HG02852 (cell line): ENCODE measurements around the gene GPR180.
A peak's percentile ranks its signal among the peaks of the same experiment; 100 is the strongest.

Experiments
- ATAC-seq: cut with Tn5 transposase; IDR thresholded peaks from one replicate; pipeline ENCODE4 v1.9.1; 2021; ENCODE audit warnings: mild to moderate bottlenecking, moderate library complexity; ENCODE audit not compliant: unreplicated experiment

GPR180 gene

DNA sequence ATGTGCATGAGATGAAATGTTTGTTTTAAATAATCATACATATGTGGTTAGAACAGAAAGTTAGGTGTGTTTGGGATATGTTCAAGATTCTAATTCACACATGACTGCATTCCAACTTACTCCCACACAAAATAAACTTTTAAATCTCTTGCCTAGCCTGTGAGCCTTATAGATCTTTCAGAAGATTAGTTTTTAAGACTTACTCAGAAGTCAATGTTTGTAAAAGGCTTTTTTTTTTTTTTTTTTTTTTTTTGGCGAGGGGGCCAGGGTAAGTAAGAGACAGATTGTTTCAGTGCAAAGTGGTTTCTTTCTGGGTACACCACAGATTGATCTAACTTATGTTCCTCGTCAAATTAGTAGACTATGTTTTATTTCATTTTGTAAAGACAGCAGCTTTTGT, 39.1 kb downstream of the GPR180 start:
- ATAC-seq: no peak

DNA sequence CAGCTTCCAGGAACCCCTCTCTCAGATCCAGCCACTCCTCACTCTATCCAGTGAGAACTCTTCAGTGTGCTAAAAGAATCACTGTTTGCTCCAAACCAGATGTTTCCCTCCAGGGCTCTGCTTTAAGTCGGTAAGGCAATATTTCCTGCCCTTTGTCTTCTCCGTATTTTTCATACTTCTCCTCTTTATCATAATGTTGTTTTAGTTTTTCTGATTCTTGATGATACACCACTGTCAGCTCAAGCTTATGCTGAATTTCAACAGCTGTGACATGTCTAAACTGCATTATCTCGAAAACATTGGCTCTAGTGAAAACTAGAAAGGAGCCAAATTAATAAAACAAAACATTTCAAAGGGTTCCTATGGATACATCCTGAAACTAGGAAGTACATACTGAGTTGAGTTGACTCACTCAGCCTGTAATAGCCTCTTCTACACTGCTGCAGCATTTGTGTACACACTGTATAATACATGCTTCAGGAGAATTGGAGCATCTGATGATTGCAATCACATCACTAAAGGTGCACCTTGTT, 39.8 kb downstream of the GPR180 start:
- ATAC-seq: no peak

DNA sequence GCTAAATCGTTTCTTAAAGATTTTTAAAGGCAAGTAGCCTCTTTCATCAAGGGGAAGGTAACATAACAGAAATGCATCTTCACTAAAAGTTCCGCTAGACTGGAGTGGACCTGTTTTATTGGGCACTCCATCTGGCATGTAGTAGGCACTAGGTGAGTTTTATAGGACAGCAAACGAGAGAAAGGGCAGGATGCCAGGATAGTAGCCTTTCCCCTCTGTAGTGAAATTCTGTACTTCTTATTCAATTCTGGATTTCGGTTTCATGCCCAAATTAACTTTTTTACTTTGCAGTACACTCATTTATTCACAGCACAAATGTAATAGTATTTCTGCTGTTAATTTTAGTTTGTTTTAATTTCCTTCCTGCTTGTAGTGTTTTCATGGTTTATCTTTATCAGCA, 45.2 kb downstream of the GPR180 start:
- peak; percentile 90 for ATAC-seq

DNA sequence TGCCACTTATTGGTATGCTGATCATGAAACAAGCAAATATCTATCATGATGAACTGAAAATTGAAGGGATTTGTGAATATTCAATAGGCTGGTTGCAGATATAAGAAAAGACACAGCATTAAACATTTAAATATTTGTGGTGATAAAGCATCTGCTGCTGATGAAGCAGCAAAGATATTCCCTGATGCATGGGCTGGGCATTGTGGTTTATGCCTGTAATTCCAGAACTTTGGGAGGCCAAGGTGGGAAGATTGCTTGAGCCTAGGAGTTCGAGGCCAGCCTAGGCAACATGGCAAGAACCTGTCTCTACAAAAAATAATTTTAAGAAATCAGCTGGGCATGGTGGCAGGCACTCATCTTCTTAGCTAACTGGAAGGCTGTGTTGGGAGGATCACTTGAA, 54.5 kb downstream of the GPR180 start:
- ATAC-seq: no peak

DNA sequence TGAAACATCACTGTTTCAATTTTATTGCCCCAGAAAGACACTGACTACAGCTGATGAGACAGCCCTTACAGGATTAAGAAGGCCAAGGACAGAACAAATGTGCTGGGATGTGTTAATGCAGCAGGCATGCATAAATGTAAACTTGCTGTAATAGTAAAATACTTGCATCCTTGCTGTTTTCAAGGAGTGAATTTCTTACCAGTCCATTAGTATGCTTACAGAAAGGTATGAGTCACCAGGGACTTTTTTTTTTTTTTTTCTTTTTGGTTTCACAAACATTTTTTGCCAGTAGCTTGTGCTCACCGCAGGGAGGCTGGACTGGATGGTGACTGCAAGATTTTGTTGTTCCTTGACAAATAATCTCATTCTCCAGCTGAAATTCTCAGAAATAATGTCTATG, 55.1 kb downstream of the GPR180 start:
- peak; percentile 95 for ATAC-seq

DNA sequence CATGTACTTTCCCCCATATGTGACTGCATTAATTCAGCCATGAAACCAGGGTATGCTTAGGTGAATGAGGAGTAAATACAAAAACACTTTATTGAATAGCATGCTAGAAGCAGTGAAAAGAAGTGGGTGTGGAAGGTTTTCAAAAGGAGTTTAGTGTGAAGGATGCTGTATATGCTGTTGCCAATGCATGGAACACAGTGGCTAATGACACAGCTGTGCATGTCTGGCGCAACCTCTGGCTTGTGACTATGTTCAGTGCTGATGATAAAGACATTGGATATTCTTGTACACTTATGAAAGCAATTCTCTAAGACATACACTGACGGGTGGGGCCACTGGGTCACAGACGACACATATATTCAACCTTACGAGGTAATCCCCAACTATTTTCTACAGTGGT, 55.5 kb downstream of the GPR180 start:
- peak; percentile 44 for ATAC-seq

DNA sequence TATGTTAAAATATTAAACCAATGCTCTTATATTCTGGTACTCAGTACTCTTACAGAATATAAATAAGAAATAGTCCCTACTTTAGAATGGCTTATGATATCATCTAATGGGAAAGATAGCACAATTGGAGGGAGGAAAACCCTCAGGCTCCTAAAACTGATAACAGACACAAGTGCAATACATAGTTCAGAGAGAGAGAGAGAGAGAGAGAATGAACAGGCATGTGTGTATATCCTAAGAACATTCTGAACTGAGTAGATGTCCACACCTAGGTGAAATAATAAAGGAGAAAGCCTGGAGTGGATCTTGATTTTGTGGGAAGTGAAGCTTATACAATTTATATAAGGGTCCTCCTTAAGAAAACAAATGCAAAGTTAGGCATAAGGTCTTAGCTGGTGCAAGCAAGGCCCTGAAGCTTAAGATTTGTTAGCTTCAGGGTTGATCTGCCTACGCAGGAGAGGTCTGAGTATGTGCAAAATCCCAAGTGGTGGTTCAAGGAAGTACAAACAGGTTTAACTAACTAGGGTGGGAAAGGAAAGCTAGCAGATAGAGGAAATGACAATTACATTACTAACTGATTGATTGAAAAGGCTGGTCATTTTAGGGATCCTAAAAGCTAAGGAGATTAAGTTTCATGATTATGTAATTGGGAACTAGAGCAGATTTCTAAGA, 57.4 kb downstream of the GPR180 start:
- no peak for ATAC-seq

DNA sequence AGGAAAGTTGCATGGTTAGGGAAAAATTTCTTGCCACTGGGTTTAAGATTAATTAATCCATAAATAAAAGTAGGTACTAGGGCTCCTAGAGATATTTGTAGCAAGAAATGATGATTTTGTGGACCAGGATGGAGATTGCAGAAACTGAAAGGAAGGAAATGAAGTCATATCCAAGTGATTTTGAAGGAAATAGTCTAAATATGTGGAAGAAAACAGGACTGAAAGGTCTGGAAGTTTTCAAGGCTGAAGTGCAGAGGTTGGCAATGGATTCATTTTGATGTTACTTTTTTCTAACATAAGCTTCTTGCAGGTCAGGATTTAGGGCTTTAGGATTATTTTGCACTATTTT, 57.9 kb downstream of the GPR180 start:
- ATAC-seq: no peak

DNA sequence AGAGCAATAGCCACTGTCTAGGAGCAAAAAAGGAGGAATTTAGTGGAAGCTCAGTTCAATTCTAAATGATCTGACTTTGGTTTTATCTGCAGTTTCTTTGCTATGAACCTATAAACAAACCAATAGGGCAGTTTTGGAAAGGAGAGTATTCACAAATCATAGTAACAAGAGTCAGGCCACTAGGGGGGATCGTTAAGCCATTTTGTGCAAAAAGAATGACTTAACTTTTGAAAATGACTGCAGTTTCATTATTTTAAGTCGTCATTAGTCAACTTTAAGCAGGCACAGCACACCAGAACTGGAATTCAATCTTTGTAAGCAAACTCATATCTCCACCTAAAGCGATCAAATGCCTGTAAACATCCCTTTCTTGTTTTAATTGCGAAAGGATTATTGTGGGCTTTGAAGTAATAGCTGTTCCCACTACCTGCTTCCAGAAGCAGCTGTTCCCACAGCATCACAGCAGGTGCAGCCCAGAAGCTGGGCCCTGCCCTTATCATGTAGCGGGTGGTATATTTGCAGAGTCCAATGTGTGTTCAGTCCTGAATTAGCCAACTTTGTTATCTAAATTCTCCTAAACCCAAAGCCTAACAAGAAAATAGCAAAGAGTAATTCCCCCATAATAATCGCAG, 59.2 kb downstream of the GPR180 start:
- no peak for ATAC-seq

DNA sequence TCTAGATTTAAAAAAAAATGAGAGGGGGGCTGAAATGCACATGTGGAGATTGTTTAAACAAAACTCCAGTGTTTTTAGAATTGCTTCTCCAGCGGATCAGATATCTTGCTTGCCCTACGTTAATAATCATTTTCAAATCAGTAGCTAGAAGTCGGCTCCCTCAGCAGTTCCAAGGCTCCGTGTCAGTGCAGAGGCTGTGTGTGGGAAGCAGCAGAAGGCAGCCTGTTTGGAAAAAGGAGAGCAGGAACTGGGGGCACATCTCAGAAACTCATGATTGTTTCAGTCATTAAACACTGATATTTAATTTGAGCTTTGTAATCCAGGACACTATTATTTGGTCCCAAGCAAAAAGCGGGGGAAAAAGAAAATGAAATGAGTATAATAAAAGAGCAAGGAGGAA, 59.7 kb downstream of the GPR180 start:
- no peak for ATAC-seq

DNA sequence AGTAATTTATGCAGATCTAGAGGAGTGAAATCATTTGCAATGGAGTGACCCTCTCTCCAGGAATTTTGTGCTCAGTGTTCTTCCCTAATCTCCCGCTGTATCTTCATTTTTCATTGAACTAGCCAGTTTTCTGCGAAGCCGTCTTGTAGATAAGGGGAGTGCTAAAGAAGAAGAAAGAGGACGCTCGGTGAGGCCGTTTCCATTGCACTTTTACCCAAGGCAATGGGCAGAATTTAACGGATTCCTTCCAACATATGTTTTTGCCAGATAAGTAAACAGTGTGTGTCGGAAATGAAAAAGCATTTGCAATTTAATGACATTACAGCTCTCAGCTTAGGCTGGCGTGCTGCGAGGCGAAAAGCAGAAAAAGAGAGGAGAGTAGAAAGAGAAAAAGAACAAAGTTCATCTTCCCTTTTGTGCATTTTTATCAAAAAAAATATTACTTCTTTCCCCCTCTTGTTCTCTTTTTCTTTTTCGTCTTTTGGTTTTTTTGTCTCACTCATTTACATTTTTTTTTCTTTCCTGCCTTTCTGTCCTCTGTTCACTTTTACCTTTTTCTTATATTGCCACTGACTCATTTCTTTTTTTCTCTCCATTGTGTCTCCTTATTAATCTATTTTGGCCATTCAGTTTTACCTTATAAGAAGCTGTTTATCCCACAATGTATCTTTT, 60.8 kb downstream of the GPR180 start:
- ATAC-seq: no peak

DNA sequence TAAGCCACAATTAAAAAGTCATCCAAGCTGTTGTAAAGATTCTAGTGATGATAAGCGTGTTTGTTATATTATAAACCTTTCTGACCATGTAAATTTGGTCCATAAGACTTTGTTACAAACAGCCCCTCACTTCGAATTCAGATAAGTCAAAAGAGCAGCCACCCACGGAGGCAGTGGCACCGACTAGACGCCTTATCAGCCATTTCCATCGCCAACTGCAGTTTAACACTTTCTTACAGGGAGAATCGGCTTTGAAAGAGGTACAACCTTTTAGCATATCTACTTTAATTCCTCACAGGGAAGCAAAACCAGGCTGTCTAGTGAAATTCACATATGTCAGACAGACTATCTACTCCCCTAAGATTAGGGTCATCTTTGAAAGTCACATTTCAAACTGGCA, 63.2 kb downstream of the GPR180 start:
- ATAC-seq: no peak

DNA sequence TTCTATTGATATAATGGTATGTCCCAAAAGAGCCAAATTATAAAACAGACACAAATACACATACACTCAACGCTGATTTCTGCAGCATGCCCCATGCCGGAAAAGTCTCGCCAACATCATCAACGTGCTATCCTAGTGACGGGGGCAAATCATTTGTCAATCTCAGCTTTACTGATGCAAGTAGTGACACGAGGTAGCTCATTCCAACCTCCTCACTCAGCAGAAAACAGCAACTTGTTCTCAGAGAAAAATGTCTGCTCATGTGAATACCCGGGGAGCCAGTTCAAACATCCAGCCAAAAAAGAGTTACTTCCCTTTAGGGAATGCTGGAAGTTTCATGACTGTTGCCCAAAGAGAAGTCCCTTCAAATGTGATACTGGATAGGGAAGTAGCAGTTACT, 64.4 kb downstream of the GPR180 start:
- ATAC-seq: no peak

DNA sequence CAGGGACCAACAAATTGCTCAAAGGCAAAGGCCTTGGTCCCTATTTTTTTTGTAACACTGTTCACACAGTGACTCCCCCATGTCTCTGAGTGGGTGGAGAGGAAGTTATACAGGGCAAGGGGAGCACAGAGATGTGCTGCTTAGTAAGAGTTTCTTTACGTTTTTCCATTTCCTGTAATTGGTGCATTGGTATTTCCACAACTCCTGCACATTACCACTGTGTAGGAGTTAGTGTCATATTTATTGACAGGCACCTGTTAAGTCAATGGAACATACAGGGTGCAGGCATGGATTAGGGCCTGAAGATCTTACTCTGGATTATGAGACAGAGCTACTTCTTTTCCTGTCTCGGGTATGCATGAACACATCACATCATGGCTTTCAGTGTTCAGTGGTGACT, 65.5 kb downstream of the GPR180 start:
- ATAC-seq: peak; percentile 68

DNA sequence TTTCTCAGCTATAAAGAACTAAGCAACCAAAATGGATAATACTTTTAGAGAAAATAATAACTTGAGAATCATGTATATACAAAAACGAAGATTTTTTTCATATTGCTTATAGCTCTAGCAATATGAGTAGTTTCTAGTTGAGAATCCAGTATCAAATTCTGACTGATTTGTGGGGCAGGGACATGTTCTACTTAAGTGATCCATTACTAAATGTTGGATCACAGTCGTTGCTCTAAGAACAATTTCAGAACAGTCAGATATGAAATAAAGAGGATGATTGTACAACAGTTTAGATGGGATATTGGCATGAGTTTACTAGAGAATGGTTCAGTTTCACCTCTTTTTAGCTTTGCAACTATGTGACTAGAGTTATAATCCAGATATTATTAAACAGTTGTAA, 70.7 kb downstream of the GPR180 start:
- ATAC-seq: no peak

DNA sequence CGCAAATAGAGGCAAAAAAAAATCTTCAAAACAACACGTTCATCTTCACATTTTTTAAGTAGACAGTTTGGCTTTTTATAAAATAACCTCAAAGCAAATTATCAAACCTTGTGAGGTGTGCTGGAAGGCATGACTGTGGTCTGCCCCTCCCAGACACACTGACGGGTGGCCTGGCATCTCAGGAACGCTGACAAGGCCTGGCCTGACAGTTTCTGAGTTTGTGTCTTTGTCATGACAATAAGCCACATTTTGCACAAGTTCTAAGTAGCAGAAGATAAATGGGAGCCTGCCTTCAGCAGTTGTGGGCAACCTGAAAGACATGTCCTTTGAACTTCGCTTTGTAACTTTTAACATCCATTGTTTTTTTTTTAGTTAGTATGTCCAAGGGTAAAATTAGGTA, 72.2 kb downstream of the GPR180 start:
- no peak for ATAC-seq

DNA sequence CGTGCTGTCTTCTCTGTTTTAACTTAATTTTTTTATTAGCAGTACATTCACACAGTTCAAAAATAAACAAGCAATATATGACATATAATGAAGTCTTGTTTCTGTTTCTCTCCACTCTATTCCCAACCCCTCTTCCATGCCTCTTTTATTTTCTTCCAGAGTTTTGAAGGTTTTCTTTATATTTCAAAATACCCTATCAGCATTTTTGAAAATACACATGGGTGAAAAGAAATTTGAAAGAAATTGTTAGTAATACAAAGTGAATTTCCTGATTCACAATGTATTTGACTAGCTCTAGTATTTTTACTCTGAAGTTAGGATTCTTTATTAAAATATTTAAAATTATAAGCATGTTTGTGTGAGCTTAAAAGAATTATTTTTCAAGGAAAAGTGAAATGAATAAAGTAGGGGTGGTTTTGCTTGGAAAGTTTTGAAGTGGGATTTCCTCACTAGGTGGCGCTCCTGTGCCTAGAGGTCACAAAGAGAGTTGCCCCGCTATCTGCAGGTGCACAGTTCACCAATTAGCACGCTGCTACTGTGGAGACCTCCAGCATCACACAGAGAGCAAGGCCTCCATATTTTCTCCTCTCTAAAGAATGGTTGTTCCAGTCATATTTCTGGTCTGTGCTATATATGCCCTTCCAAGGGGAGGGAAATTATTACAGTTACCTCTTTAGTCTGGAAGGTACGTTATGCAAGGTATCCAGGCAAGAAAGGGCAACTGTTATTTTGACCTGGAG, 73.1 kb downstream of the GPR180 start:
- ATAC-seq: peak; percentile 71

DNA sequence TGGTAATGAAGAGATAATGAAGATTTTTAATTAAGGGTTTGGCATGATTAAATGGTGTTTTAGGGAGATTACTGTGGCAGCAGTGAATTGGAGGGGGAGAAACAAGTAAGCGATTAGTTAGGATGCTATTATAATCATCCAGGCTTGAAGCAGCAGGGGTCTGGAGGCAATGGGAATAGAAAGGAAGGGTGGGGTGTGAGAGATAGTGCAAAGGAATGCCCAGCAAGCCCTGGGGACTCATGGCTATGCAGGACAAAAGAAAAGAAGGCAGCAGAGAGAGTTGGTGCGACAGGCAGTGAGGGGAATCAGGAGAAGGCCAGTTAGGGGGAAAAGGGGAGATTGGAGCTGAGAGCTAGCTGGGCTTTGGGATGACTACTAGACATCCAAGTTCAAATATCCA, 76.1 kb downstream of the GPR180 start:
- no peak for ATAC-seq

DNA sequence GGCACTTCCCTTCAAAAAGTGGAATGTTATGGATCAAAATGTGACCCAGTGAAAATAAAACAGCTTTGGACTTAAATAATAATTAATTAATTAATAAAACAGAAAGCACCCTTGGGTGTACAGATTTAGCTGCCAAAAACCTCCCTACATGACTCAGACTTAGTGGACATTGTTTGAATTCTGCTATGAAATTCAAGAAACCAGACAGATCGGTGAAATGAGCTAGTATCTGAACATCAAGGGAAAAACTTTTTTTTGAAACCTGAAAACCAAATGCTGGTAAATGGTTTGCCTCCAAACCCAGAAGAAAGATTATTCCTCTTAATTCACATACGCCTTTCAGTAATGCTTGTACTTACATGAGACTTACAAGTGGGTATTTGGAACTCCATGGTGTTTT, 77.2 kb downstream of the GPR180 start:
- no peak for ATAC-seq

DNA sequence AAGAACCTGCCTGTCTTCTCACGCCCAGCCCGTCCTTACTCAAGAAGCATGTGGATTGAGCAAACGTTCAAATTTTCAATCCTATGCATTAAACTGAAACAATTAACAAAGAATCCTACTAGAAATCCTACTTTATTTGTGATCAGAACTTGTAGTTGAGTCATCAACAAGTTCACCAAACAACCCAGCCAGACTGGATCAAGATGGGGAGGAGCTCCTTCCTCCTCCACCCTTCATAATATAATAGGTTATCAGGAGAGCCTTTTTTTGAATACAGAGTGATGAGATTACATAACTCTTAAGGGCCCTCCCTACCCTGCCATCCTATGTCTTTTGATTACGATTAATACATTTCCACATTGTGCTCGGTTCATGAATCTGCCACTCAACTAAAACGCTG, 78.0 kb downstream of the GPR180 start:
- no peak for ATAC-seq

DNA sequence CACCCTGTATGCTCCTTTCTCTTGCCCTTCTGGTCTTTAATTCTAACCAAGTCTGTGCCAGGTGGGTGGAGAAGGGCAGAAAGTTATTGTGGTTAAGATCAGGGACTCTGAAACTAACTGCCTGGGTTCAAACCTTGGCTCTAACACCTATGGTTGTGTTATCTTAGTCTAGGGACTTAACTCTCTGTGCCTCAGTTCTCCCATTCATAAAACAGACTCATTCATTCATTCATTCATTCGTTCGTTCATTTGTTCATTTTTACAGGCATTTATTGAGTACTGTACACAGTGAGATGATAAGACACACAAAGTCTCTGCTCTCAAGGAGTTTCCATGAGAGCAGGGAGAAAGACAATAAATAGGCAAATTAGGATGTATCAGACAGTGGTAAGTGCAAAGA, 80.6 kb downstream of the GPR180 start:
- no peak for ATAC-seq

DNA sequence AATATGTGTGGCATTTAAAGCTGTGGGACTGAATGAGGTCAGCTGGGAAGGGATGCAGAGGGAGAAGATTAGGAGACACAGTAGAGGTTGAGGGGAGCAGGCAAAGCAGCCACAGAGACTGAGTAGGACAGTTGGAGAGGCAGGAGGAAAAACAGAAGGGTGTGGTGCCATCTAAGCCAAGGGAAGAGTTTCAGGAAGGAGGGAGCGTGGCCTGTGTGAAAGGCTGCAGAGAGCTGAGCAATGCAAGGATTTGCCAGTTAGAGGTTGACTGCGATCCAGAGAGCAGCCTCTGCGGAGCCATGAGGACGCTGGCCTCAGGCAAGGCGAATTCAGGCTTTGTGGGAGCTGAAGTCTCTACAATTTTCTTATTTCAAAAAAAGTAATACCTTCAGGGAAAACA, 81.8 kb downstream of the GPR180 start:
- no peak for ATAC-seq
